Natural killer cell (primary cell): ENCODE data around the gene IRX2. TPM values are rescaled to one million over a fixed set of nuclear protein-coding genes. Genes with fewer than 3 reads are reported as not detected.

Experiments used
- ATAC-seq, 3 donors: fragments of 150-1000 bp in 2 of 3; fragments of 200-7000 bp in 1 of 3; cut with Tn5 transposase; 1 replicate in 1 of 3; 2 replicates in 2 of 3; pipeline ENCODE4 v1.10.0; 2021; ENCODE audit warnings: mild to moderate bottlenecking in 2 of 3, moderate library complexity in 2 of 3
- DNase-seq, 2 donors: peaks; one replicate each; pipeline versions ENCODE4 v3.0.0 to v3.0.0-alpha.2; 2013 to 2021; ENCODE audit warnings: mixed read lengths in 1 of 2
- H3K27ac ChIP-seq: one replicate; pipeline ENCODE4 v1.5.1; 2013; ENCODE audit warnings: mild to moderate bottlenecking, low read length
- H3K27me3 ChIP-seq: one replicate; pipeline ENCODE4 v1.6.1; 2013; ENCODE audit warnings: low read length; ENCODE audit not compliant: control insufficient read depth, insufficient read depth
- H3K36me3 ChIP-seq: one replicate; pipeline ENCODE4 v1.6.1; 2013; ENCODE audit warnings: low read length; ENCODE audit not compliant: control insufficient read depth, insufficient read depth
- H3K4me1 ChIP-seq: one replicate; pipeline ENCODE4 v1.6.1; 2013; ENCODE audit warnings: low read length; ENCODE audit not compliant: control insufficient read depth, insufficient read depth
- H3K4me3 ChIP-seq: one replicate; pipeline ENCODE4 v1.5.1; 2013; ENCODE audit warnings: low read length
- H3K9me3 ChIP-seq: one replicate; pipeline ENCODE4 v1.6.1; 2013; ENCODE audit warnings: low read length; ENCODE audit not compliant: control insufficient read depth, insufficient read depth
- H3K27ac Mint-ChIP-seq, 2 donors: one replicate each; pipeline ENCODE4 v1.8.0; 2022; ENCODE audit warnings: mild to moderate bottlenecking in 2 of 2, mixed read lengths in 2 of 2, moderate library complexity in 1 of 2
- H3K27me3 Mint-ChIP-seq, 2 donors: one replicate each; pipeline ENCODE4 v1.8.0; 2022; ENCODE audit warnings: low read depth in 2 of 2, mixed read lengths in 2 of 2
- H3K36me3 Mint-ChIP-seq: one replicate; pipeline ENCODE4 v1.8.0; 2022; ENCODE audit warnings: mixed read lengths
- H3K4me1 Mint-ChIP-seq, 2 donors: one replicate each; pipeline ENCODE4 v1.8.0; 2022; ENCODE audit warnings: mixed read lengths in 2 of 2
- H3K4me3 Mint-ChIP-seq: one replicate; pipeline ENCODE4 v1.8.0; 2022; ENCODE audit warnings: mild to moderate bottlenecking, moderate library complexity, mixed read lengths
- H3K9me3 Mint-ChIP-seq, 2 donors: one replicate each; pipeline ENCODE4 v1.8.0; 2022; ENCODE audit warnings: mixed read lengths in 2 of 2
- WGBS: methylation state at CpG from one replicate; pipeline ENCODE4 v1.1.7; 2013; ENCODE audit warnings: missing lambda C conversion rate; ENCODE audit not compliant: insufficient coverage; 5-methylcytosine and 5-hydroxymethylcytosine counted together
- intact Hi-C: fragments of 100-400 bp; cut with micrococcal nuclease; formaldehyde crosslinking; loops from one replicate; pipeline ENCODE4 v1.14.2; 2022
- total RNA-seq, 4 donors: library from RNA; stranded (reverse); fragments of 120-200 nt in 1 of 4; gene quantifications; one replicate each; pipeline versions ENCODE4 v1.2.3 to v1.2.4, GENCODE V29; 2013 to 2022
- TF ChIP-seq, protein P1 (sequence below): fragments of 200-600 bp; IDR thresholded peaks from one replicate; pipeline ENCODE4 v1.8.0; 2022; ENCODE audit warnings: antibody characterized with exemption

The IRX2 gene
- total RNA-seq, 3 donors from 2014 or later (not counting 1 experiment from before 2014, with no cell fraction given), result not detected

DNA sequence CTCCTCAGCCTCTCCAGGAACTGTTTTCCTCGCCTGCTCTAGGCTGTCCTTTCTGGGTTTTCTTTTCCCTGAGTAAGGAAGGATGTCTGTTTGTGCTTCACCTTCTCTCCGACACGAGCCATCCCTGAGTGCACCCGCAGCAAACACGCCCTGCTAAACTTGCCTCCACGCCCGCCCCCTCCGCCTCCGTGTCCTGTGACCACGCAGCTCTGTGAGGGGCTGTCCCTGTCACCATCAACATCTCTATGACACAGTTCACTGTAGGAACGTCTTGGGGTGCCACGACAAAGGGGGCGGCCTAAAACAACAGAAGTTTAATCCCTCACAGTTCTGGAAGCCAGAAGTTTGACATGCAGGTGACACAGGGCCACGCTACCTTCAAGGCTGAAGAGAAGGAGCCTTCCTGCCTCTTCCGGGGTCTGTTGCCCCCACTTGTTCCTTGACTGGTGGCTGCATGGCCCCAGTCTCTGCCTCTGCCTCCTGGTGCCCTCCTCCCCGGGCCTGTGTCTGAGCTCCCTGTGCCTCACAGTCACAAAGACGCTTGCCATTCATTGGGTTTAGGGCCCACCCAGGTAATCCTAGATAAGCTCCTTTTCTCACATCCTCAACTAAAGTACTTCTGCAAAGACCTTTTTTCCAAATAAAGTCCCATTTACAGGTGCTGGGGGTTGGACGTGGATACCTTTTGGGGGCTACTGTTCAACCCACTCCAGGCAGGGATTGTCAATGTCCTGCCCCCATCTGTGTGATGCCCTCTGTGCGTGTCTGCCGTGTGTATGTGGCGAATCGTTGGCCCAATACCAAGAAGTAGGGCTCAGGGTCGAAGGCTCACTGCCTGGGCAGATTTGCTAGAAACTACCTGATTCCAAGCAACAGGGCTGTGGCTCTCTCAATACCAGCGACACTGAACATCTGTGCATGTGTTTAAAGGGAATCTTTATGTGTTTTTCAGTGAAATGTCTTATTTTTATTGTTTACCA lies 39.7 kb downstream of the IRX2 start:
- intact Hi-C loops, result no loop called here
- Histone ChIP-seq H3K4me1 (no peaks in the 10 kb centered on the region), H3K27me3 (no peaks in the 10 kb centered on the region), H3K27ac (no peak overlapping the region), H3K4me3 (no peak overlapping the region), H3K9me3 (peaks cover under 1% of the 10 kb centered on the region), H3K36me3 (no peaks in the 10 kb centered on the region)
- ATAC-seq, result no peak
- Mint-ChIP-seq H3K27ac (no peak overlapping the region), H3K27me3 (peaks cover 0 to 5% of the 10 kb centered on the region in 2 donors), H3K36me3 (no peaks in the 10 kb centered on the region), H3K4me1 (no peaks in the 10 kb centered on the region), H3K9me3 (no peaks in the 10 kb centered on the region), H3K4me3 (no peak overlapping the region)
- WGBS, result 82% methylated on average over 24 of the region's 24 CpGs
- TF ChIP-seq, protein P1, sequence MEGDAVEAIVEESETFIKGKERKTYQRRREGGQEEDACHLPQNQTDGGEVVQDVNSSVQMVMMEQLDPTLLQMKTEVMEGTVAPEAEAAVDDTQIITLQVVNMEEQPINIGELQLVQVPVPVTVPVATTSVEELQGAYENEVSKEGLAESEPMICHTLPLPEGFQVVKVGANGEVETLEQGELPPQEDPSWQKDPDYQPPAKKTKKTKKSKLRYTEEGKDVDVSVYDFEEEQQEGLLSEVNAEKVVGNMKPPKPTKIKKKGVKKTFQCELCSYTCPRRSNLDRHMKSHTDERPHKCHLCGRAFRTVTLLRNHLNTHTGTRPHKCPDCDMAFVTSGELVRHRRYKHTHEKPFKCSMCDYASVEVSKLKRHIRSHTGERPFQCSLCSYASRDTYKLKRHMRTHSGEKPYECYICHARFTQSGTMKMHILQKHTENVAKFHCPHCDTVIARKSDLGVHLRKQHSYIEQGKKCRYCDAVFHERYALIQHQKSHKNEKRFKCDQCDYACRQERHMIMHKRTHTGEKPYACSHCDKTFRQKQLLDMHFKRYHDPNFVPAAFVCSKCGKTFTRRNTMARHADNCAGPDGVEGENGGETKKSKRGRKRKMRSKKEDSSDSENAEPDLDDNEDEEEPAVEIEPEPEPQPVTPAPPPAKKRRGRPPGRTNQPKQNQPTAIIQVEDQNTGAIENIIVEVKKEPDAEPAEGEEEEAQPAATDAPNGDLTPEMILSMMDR, result no peak
- DNase-seq, result no peak

- no peaks in the 10 kb centered on the region for H3K36me3 ChIP-seq
- H3K4me1 ChIP-seq, result no peaks in the 10 kb centered on the region
- H3K9me3 ChIP-seq, result no peaks in the 10 kb centered on the region
- no peaks in the 10 kb centered on the region for H3K9me3 Mint-ChIP-seq
- no peaks in the 10 kb centered on the region for H3K4me1 Mint-ChIP-seq
- no peak for ATAC-seq
- intact Hi-C loops, result no loop called here
- no peak overlapping the region for H3K4me3 Mint-ChIP-seq
- H3K27ac Mint-ChIP-seq, result no peak overlapping the region
- H3K4me3 ChIP-seq, result no peak overlapping the region
- H3K27ac ChIP-seq, result no peak overlapping the region
- TF ChIP-seq, protein P1, result no peak
- H3K36me3 Mint-ChIP-seq, result no peaks in the 10 kb centered on the region
- no peaks in the 10 kb centered on the region for H3K27me3 ChIP-seq
- DNase-seq, result no peak
- peaks cover 0 to 5% of the 10 kb centered on the region in 2 donors for H3K27me3 Mint-ChIP-seq
- WGBS, result 53% methylated on average over 3 of the region's 3 CpGs
These were observed 40.6 kb downstream of the IRX2 start for GRCh38 chr5:2710910-2711309.

DNA sequence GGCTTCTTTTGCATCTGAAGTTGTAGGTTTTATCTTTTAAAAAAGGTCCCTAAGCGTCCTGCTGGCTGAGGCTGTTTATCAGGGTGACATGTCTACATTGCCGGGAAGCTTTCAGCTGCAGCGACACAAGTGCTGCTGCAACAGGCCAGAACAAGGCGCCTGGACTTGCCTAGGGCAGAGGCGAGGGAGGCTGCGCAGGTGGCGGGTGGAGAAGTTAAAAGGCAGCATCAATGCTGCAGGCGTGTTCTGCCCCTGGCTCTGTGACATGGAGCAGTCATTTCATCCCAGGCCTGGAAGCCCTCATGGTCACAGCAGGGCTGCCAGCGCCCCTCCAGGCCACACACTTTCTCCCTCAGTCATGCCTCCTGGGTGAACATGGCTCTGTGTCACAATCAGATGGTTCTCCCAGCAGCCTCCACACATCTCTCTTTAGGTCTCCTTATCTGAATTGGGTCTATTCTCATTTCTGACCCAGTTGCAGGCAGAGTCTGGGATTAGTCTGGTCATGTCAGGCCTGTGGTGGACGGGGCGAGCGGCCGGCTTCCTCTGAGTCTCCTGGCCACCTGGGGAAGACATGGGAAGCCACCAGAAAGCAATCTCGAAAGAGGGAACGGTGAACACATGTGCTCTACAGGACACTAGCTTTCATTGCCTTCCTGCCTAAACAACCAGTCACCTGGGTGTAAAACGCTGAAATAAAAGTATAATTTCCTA lies 41.3 kb downstream of the IRX2 start:
- 88% methylated on average over 15 of the region's 16 CpGs for WGBS
- peaks cover 0 to 3% of the 10 kb centered on the region in 2 donors for H3K27me3 Mint-ChIP-seq
- H3K27ac ChIP-seq, result no peak overlapping the region
- no peaks in the 10 kb centered on the region for H3K27me3 ChIP-seq
- H3K36me3 Mint-ChIP-seq, result no peaks in the 10 kb centered on the region
- H3K27ac Mint-ChIP-seq, result no peak overlapping the region
- no peaks in the 10 kb centered on the region for H3K36me3 ChIP-seq
- H3K4me3 ChIP-seq, result no peak overlapping the region
- no peak for ATAC-seq
- TF ChIP-seq, protein P1, result no peak
- no peaks in the 10 kb centered on the region for H3K9me3 ChIP-seq
- no peaks in the 10 kb centered on the region for H3K4me1 ChIP-seq
- H3K4me3 Mint-ChIP-seq, result no peak overlapping the region
- no peaks in the 10 kb centered on the region for H3K4me1 Mint-ChIP-seq
- DNase-seq, result no peak
- H3K9me3 Mint-ChIP-seq, result no peaks in the 10 kb centered on the region
- intact Hi-C loops, result no loop called here
